Measurements from ENCODE around the gene FAM53B. TPM values are rescaled to one million over a fixed set of nuclear protein-coding genes. Genes with fewer than 3 reads are reported as not detected.
A peak's percentile ranks its signal among the peaks of the same experiment; 100 is the strongest.
"Not testable (repeated sequence)": the region's sequence is repeated elsewhere in the genome, so short reads cannot be mapped to it uniquely, and the experiment has no call there.

FAM53B gene, protein sequence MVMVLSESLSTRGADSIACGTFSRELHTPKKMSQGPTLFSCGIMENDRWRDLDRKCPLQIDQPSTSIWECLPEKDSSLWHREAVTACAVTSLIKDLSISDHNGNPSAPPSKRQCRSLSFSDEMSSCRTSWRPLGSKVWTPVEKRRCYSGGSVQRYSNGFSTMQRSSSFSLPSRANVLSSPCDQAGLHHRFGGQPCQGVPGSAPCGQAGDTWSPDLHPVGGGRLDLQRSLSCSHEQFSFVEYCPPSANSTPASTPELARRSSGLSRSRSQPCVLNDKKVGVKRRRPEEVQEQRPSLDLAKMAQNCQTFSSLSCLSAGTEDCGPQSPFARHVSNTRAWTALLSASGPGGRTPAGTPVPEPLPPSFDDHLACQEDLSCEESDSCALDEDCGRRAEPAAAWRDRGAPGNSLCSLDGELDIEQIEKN
- polyA plus RNA-seq (2014; cell fraction: cytosol; rRNA removed) = 17.1 and 21.9 TPM in 2 replicates
- 15.9 and 19.3 TPM in 2 replicates for polyA plus RNA-seq (2014; cell fraction: nucleus; rRNA removed)

DNA sequence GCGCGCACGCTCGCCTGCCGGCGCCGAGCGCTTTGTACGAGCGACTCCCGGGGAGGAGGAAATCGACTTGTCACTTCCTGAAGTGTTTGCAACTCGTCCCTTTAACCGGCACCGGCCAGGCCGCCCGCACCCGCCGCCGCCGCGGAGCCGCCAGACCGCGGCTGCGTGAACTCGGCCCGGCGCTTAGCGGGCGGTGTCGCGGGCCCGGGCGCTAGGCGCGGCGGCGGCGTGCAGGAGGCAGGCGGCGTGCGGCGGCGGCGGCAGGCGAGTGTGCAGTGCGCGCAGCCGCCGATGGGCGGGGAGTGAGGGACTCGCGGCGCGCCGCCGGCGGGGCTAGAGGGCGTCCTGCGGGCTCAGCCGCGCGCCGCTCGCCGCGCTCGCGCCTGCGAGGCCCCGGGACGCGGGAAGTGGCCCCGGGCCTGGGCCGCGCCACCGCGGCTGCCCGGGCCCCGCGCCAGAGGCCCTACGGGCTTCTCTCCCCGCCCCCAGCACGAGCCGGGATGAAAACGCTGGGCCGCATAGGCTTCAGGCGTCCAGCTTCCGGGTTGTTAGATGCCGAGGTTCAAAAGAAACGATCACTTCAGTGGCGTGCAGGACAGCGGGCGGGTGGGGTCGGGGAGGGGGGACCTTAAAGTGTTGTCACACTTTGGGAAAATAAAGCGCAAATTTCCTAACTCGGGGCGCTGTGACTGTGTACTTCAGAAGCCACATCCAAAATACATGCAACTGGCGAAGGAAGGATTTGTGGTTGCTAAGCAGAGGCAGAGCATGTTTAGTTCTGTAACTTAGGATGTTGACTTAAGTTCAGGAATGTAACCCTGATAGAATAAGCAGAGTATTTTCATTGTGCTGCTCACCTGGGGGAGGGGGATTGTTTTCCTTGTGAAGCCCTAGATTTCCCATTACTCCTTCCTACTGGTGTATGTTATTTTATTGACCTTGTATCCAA lies at the start of gene FAM53B:
FAM53B (minus strand) TSS at position 277 of the 949 bp plus-strand sequence. CDS start 37,665 bp downstream, outside the sequence.
- peak; percentile 74 for DNase-seq (ENCODE audit: low spot score)

DNA sequence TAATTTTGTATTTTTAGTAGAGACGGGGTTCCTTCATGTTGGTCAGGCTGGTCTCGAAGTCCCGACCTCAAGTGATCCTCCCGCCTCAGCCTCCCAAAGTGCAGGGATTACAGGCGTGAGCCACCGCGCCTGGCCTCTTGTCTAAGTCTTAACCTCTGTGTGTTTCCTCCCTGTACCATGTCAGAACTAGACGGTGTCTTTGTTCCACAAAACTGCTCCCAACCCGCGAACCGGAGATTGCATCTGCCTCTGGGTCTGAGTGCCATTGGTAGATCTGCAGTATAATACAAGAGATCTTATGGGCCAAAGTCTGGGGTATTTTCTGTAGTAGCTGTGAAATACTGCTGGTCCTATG lies 48.8 kb upstream of the FAM53B start:
- DNase-seq (ENCODE audit: low spot score) = no peak

DNA sequence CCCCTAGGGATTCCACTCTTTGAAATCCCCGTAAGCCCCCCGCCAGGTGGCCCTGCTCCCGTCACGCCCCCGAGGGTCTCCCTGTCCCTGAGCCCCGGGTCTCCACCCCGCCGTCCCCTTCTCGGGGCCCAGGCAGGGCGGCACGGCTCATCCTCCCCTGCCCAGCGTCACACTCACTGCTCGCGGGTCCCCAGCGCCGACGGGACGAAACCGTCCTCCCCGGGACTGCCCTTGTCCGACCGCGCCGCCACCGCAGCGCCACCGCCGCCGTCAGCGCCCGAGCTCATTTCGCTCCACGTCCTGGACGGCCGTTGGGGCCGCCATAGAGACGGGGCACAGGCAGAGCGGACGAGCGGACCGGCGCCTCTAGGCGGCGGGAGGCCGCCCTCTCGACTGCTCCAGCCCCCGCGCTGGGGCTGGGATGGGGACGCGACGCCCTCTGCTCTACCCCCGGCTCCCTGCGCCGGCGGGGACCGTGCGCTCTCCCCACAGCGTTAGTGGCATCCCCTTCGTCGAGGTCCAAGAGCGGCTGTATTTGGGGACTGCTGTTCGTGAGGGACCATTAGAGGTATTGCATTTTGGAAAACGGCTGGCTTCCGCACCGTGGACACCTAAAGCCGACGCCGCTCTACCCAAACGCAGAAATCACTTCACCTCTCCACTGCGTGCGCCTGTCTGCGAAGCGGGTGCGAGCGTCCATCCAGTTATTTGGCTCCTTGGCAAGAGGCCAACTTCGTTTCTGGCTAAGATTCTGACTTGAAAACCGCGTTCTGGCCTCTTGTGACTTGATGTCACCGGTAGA lies 47.6 kb upstream of the FAM53B start, which contains the start of gene EEF1AKMT2:
EEF1AKMT2 (minus strand) TSS at position 341 of the 802 bp plus-strand sequence; CDS start at position 287, 54 bp downstream.
- peak; percentile 92 for DNase-seq (ENCODE audit: low spot score)

DNA sequence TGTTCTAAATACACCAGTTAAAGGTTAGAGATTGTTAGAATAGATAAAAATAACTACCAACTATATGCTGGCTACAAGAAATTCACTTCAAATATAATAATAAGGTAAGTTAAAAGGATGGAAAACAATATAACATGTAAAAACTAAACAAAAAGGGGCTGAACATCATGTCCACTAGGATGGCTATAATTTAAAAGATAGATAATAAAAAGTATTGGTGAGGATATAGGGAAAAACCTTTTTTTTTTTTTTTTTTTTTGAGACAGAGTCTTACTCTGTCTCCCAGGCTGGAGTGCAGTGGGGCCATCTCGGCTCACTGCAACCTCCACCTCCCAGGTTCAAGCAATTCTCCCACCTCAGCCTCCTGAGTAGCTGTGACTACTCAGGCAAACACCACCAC lies 38.7 kb upstream of the FAM53B start:
- not testable (repeated sequence) for DNase-seq (ENCODE audit: low spot score)

DNA sequence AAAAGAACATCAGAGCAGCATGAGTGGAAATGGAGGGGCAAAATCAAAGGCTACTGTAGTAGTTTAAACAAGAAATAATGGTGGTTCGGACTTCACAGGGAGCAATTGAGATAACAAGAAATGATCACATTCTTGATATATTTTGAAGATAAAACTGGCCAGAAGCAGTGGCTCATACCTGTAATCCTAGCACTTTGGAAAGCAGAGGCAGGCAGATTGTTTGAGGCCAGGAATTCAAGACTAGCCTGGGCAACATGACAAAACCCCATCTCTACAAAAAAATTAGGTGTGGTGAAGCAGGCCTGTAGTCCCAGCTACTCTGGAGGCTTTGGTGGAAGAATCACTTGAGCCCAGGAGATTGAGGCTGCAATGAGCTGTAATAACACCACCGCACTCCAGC lies 24.6 kb upstream of the FAM53B start:
- no peak for DNase-seq (ENCODE audit: low spot score)

DNA sequence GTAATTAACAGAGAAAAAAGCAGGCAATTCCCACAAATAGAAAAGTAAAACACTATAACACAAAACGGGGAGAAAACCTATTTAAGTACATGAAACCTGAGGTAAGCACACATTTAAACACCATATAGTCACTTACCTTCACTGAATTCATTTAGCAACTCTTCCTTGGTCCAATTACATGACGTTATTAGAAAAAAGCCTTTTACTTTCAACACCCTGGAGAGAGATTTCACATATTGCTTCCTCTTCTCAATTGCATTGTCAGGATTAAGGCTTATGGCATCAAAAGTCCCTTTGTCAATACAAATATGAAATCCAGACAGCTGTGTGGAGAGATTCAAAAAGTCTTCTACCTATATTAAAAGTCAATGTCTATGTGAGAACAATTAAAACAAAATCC lies 21.1 kb upstream of the FAM53B start:
- DNase-seq (ENCODE audit: low spot score) = no peak

DNA sequence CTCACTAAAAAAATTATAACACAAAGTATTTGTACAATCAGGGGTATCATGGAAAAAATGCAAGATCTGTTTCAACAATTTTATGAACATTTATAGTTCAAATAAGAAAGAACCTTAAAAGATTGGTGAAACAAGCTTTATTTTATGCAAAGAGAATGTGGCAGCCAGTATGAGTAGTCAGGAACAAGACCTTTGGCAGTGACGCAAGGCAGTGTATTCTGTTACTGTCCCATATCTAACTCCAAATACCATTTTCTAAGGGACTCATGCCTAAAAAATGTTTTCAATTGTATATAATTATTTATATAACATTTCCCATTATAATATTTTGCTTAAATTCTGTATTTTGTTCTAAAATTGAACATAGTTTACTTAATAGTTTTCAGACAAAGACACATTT lies 19.1 kb upstream of the FAM53B start:
- DNase-seq (ENCODE audit: low spot score) = no peak

DNA sequence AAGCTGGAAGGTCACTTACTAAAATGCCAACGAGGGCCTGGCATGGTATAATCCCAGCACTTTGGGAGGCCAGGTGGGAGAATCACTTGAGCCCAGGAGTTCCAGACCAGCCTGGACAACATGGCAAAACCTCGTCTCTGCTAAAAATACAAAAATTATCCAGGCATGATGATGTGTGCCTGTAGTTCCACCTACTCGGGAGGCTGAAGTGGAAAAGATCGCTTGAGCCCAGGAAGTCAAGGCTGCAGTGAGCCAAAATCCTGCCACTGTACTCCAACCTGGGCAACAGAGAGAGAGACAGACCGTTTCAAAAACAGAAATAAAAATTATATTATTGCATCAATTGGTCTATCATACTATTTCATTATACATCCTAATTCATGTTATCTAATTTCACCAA lies 18.1 kb upstream of the FAM53B start:
- no peak for DNase-seq (ENCODE audit: low spot score)

DNA sequence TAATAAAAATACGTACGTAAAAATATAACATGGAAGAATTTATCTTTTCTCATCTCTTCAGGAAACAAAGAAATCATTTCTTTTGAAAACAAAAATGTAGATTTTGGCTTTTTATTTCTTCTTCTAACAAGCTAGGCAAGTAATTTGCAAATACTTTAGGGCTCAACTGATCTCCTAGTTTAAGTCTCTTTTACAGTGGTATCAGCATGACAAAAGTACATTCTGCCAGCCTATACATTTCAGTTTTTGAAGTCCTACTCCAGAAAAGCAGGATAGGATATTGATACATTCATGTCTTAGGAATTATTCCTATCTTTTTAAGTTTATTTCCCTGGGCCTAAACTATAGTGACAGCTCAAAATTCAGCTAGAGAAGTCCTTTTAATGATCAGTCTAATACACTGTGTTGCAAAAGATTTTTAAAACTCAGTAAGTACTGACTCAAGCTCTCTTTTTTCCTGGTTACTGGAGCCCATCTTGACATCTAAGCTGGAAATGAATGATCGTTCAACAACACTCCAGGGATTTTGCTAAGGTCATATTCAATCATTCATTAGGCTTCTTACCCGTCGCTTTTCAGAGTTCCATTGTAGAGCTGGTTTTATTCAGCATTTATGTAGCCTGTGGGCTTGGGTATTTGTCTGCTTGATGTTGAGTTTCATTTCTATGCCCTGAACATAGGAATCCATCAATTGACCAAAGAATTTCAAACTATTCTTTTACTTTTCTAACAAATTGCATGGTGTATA lies 12.2 kb upstream of the FAM53B start:
- DNase-seq (ENCODE audit: low spot score) = no peak

DNA sequence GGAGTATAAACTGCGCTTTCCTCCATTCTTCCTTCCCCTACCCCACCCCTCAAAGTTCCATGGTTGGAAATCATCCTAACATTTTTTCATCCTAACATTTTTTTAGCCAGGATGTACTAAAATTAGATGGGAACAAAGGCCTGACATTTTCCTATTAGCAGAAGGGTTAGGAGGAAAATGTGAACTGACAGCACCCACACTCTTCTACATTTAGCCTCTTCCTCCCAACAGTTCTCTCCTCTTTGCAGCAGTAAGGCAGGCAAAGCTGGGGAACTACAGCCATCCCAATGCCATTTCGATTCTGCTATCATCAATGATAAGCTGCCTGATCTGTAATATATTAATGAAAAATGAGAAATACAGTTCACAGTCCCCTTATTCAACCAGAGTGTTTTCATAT lies 11.4 kb upstream of the FAM53B start:
- no peak for DNase-seq (ENCODE audit: low spot score)

DNA sequence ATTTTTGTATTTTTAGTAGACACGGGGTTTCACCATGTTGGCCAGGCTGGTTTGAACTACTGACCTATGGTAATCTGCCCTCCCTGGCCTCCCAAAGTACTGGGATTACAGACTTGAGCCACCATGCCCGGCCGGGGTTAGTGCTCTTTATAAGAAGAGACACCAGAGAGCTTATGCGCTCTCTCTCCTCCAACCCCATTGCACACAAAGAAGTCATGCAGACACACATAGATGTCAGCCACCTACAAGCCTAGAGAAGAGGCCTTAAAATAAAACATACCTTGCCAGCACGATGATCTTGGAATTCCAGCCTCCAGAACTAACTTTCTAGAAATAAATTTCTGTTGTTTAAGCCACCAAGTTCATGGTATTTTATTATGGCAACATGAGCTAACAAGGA lies 10.0 kb upstream of the FAM53B start:
- DNase-seq (ENCODE audit: low spot score) = no peak

DNA sequence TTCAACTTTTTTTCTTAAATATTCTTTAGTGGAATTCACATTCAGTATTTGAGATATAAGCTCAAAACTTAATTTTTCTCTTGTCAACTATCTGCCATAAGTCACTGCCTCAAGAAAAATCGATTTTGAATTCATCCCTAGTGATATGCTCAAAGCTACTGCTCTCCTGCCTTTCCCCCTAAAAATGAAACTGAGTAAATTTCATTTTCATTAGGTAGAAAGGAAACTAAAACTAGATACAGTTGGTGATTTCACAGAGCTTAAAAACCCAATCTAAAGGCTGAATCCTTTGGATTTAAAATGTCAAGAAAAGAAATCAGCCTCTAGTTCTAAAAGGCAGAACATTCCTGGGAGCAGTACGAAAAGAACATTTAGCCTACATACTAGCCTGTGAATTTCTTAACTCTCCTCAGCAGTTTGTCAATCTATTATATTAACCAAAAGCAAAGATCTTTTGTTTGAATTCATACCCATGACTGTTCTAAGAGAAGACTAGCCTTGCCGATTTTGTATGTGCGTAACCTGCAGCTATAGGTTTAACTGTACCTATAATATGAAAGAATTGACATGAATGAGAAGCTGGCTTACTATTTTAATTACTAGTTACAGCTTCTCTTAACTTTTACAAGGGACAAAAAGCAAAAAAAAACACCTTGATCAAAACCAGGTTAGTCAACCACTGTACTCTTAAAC lies 4.9 kb upstream of the FAM53B start:
- no peak for DNase-seq (ENCODE audit: low spot score)

DNA sequence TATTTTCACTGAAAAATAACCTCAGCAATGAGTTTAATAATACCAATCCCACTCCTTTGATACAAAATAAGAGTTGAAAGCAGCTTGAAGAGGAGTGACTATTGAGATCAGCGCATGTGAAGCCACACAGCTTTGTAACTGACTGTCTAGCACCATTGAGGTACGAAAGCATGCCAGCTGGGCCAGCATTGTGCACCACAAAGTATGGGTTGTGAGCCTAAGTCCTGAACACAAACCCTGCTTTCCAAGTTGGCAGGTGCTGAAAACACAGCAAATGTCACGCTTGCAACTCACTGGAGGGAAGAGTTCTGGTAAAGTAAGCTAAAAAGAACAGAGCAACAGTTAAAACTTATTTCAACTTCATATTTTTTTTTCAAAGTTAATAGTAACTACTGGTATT lies 4.0 kb upstream of the FAM53B start:
- no peak for DNase-seq (ENCODE audit: low spot score)

DNA sequence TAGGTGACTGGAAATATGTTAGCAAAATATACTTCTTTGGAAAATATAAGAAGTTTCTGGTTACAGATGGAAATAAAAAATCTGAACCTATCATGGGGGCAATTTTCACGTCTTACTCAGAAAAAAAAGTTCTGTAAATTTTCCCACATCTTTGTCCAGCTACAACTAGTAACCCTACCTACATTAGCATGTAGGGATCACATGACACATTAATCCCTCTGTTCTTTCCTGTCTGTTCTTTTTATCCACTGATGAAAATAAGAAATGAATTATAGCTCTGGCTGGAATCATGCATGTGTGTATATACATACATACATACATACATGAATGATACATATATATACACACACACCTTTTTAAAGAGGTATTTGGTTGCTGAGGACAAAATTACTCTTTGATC lies 3.6 kb upstream of the FAM53B start:
- no peak for DNase-seq (ENCODE audit: low spot score)

DNA sequence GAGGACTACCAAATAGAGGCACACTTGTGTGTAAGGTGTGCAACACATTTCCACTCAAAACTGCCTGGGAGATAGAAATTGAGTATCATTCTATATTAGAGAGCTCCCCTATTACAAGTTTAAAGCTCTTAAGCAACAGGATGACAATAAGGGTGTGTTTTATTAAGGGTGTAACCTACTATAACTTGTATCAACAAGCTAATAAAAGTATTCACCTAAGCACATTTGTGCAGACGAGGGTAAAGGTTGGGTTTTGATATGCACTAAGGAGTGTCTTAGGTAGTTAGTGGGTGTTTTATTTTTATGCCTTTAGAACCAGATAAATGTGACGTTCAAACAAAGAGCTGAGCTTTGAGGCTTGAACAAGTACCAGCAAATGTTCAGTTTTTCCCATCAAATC lies 2.8 kb upstream of the FAM53B start:
- no peak for DNase-seq (ENCODE audit: low spot score)

DNA sequence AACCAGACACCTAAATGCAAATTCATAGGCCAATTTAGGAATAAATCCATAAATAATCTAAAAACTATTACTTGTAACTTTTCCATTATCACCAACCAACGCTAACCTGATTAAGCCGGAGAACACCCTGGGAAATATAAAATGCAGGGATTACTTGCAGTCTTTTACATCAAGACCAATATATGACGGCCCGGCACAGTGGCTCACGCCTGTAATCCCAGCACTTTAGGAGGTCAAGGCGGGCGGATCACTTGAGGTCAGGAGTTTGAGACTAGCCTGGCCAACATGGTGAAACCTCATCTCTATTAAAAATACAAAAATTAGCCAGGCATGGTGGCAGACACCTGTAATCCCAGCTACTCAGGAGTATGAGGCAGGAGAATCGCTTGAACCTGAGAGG lies 2.3 kb upstream of the FAM53B start:
- DNase-seq (ENCODE audit: low spot score) = not testable (repeated sequence)

DNA sequence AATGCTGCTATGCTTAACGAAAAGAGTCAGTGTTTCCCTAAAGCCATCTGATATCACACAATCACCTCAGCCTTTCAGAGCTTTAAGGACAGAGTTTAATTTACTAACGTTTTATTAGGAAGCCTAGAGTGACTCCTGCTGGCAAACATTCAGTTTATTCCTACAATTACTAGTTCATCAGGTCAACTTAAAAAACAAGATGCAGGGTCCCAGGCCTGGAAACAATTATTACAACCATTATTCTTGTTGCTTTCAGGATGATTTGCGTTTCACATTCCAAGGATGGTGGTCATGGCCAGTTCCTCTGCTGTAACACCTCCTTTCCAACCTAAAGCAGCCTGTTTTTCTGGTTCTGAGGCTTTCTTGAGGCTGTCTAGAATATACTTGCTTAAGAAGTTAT lies 1.5 kb upstream of the FAM53B start:
- DNase-seq (ENCODE audit: low spot score) = peak; percentile 44

DNA sequence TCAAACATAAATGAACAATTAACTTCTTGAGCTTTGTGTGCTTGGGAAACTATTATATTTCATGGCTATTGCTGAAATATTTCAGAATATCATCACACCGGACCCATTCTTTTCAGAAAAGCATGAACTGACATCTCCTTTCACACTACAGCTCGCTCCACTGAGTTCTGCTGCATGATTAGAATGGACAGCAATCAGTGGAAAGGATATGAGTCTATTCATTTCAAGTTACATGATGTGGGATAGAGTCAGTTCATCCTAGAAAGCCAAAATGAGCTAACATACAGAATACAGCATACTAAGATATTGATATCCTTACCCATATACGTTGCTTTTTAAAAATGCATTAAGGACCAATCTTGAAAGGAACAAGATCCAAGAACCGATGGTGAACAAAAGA lies 1.1 kb upstream of the FAM53B start:
- DNase-seq (ENCODE audit: low spot score) = no peak

DNA sequence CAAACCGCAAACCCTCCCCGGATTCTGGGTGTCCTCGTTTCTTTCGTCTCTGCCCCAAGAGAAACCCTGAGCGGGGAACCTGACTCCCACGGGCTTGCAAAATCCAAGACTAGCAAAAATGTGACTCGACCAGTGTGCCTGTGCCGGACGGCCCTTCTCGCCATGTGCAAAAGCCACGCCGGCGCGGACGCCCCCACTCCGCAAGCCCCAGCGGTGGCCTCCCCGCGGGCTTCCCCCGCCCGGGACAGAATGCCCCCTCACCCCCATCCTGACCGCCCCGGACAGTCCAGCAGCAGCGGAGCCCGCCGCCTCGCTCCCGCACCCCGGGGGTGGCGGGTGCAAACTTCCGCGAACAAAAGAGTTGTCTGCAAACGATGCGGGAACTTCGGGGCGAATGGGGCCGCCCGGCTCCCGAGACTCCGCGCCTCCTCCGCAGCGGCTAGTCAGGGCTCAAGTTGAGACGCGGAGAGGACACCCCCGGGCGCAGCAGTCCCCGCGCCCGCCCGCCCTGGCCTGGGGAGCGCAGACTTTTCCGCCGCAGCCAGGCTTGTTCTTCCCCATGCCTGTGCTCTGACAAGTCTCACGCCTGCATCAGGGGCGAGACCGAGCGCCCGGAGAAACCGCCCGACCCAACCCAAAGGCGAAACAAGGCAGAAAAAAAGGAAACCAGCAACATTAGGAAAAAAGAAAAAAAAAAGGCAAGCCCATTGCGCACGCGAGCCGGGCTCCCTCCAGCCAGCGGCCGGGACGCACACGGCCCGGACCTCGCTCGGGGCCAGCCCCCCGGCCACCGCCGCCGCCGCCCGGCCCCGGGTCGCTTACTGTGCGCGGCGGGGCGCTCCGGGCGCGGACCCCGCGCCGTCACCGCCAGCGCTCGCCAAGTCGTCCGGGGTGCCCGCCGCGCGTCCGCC lies 732 bp downstream of the FAM53B start:
- DNase-seq (ENCODE audit: low spot score) = peak; percentile 24

All from SK-N-DZ (cell line).